Stimulated activated CD8-positive, alpha-beta memory T cell treated with anti-CD3 and anti-CD28 coated beads, Interleukin-4, amount 100 ng/mL, for 1 hour (primary cell): ENCODE data around the gene ARL2.
"Not testable (repeated sequence)": the region's sequence is repeated elsewhere in the genome, so short reads cannot be mapped to it uniquely, and the experiment has no call there.

Source experiments
- DNase-seq, 2 donors: peaks; one replicate each; pipeline ENCODE4 v3.0.0-alpha.2; 2020; ENCODE audit warnings: low read depth in 2 of 2, low spot score in 1 of 2

Gene ARL2

DNA sequence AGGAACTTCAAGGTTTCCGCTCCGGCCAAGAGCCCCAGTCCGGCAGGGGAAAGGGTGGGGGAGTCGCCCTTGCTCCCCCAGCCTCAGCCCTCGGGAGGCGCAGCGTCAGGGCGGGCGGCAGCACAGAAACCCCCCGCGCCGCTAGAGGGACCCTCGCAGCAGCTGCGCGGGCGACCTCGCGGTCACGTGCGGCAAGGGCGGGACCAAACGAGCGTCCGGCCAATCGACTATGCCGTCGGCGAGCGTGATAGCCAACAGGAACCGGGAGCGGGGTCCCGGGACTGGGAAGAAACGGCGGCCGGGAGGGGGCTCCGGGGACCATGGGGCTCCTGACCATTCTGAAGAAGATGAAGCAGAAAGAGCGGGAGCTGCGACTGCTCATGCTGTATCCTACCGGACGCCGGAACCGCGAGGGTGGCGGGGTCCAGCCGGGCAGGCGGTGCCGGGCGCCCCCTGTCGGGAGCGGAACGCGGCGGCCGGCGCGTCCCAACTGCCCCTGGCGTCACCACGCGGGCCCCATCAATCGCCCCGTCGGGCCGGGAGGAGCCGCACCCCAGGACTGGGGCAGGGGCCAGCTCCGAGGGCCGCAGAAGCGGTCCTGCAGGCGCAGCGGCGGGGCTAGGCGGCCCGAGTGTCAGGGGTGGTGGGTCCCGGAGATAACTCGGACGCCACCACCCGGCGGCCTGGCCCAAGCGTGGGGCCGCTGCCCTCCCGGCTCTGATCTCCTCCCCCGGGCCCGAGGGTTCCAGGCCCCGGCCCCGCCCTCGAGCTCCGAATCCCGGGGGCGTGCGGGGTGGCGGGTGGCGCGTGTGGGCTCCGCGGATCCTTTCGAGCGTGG is at the start of gene ARL2:
Gene ARL2 (plus strand): TSS at position 273 of the 838 bp plus-strand sequence. CDS start 48 bp downstream, at position 321.
- DNase-seq = peak; percentile 69 to 75

DNA sequence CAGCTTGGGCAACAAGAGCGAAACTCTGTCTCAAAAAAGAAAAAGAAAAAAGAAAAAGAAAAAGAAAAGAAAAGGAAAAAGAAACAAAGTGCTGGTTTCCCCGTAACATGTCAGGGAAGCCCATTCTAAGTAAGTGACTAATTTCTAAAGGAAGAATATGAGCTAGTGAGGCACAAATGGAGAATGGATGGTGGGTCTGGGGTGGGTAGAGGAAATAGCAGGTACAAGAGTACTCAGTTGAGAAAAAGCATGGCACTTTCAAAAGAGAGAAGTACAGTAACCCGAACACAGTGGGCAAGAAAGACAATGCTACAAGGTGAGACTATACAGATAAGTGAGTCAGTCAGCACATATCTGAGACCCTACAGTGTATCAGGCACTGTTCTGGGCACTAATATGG is 46.6 kb upstream of the ARL2 start:
- DNase-seq = no peak

DNA sequence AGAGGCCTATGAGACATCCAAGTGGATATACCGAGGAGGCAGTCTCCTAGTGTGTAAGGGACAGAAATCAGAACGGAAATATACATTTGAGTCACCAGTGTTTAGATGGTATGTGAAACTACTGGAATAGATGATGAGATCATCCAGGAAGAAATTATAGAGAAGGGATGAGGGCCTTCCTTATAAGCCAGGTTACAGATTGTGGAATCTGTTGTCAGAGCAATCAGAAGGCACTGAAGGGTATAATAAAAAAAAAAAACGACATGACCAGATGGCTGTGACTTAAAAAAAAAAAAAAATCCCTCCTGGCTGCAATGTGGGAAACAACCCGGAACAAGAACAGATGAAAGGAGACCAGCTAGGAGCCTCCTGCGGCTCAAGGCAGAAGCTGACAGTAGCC is 44.8 kb upstream of the ARL2 start:
- no peak for DNase-seq

DNA sequence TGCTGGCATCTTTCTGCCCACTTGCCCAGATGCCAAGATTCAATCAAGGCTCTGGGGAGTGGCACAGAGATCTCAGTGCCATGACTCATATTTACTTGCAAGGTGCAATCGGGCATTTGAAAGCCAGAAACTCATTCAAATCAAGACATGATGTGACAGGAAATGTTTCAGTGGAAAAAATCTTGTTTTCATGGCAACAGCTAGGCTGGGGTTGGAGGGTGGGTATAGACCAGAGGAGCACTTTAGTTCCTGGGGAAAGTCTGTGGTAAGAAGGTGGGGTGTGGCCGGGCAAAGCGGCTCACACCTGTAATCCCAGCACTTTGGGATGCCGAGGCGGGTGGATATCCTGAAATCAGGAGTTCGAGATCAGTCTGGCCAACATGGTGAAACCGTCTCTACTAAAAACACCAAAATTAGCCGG is 43.2 kb upstream of the ARL2 start:
- no peak for DNase-seq

DNA sequence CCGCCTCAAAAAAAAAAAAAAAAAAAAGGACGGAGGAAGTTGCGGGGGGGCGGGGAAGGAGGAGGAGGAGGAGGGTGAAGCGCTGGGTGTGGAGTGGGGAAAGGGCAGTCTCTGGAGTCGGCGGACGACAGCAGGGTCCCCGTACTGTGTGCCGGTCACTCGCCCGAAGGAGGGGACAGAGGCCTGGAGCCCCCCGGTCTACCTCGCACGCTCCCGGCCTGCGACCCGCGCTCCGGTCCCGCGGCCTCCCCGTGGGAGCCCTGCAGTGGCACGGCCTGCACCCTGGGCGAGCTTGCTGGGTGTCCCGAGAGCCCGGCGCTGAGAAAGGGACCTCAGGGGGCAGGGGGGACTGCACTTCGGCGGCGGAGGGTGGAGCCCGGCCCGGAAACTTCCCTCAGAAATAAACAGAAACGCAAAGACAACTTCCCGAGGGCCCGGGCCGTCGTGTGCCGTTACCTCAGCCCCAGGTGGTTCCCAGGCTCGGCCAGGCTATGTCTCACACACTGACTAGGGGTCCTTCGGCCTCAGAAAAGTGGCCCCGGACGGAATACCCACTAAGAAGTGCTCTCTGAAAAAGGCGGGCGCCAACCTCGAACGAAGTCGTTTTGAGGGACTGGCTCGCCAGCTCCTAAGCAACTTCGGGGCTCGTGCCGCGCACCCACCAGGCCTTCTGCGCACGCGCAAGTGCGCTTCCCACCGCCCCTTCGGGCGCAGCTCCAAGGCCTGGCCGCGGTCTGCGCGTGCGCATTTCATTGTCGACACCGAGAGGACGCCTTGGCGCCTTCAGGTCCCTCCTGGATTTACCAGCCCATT is 42.3 kb upstream of the ARL2 start, which contains the start of gene MAJIN:
Gene MAJIN (minus strand): TSS at position 688 of the 813 bp plus-strand sequence. CDS start 12,703 bp downstream, outside the sequence.
- DNase-seq = peak; percentile 50 to 82

DNA sequence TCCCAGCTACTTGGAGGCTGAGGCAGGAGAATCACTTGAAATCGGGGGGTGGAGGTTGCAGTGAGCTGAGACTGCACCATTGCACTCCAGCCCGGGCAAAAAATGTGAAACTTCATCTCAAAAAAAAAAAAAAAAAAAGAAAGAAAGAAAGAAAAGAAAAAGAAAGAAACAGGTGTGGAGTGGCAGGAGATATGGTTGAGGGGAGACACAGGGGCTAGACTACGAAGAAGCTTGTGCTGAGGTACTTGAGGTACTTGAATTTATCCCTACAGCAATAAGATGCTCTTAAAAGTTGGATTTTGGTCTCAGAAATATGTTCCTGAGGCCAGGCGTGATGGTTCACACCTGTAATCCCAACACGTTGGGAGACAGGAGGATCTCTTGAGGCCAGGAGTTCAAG is 39.8 kb upstream of the ARL2 start:
- DNase-seq = no peak

DNA sequence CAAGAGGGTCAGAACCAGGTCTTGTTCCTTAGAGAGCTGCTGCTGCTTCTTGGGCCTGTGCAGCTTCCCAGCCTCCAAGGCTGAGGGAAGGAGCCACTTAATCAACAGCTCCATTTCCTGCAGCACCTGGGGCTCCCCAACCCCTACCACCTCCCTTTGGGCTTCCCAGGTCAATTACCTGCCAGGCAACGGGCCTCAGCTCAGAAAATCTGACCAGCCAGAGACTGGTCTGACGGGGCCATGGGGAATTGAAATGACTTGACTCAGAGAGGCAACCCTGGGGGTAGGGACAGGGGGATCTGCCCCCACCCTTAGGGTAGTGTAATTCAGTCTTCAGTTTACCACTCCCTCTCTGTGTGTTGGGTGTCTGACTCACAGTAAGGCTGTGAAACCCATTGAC is 37.3 kb upstream of the ARL2 start:
- DNase-seq = no peak

DNA sequence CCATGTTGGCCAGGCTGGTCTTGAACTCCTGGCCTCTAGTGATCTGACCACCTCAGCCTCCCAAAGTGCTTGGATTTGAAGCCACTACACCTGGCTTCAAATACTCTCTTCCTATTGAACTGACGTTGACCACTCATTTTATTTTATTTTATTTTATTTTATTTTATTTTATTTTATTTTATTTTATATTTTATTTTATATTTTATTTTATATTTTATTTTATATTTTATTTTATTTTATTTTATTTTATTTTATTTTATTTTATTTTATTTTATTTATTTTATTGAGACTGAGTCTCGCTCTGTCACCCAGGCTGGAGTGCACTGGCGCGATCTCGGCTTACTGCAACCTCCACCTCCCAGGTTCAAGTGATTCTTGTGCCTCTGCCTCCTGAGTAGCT is 30.6 kb upstream of the ARL2 start:
- not testable (repeated sequence) for DNase-seq

DNA sequence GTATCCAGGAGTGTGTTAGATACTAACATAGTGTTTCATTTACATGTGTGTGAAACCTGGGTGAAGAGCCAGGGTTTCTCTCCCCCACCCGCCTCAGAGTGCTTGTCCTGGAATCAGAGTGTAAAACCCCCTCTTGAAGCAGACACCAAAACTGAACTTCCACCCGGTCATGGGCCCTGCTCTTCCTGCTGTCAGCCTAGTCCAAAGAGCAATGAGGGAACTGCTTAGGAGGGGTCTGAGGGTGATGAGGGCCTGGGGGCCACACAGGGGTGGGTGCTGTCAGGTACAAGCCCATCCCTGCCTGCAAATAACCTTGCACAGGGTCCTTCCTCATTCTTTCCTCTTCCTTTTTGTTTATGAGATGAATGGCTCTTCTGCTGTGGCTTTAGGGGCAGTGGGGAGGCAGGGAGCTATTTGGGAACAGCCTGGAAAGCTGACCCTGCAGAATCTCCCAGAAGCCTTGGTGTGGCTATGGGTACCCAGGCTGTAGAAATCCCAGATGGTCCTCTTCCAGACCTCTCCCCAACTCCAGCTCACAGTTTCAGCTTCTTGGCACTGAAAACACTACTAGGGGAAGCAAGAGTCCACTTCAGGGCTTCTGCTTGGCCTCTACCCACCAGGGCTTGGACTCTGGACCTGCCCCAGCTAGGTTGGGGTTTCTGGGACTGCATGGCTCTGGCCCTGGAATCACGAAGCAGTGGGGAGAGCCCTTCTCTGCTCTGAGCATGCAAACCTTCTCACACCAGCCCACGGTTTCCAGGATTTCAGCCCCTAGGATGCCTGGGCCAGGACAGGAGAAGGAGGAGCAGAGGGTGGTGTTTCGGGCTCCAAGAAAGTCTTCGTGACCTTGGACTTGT is 25.7 kb upstream of the ARL2 start:
- DNase-seq = no peak

DNA sequence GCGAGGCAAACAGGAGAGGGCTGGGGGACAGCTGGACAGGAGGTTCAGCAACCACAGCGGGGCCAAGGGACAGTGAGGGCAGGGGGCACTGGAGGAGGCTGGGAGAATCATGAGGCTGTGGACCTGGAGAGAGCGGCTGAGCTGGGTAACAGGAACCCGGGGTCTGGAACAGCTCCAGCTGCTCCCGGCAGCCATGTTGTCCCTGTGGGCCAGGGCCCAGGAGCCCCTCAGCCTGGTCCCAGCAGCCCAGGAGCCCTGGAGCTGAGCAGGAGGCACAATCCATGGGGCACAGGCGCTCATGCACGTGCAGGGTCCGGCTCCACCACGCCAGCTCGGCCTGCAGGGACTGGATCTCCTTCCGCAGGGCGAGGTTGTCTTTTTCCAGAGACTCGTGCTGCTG is 24.5 kb upstream of the ARL2 start:
- no peak for DNase-seq

DNA sequence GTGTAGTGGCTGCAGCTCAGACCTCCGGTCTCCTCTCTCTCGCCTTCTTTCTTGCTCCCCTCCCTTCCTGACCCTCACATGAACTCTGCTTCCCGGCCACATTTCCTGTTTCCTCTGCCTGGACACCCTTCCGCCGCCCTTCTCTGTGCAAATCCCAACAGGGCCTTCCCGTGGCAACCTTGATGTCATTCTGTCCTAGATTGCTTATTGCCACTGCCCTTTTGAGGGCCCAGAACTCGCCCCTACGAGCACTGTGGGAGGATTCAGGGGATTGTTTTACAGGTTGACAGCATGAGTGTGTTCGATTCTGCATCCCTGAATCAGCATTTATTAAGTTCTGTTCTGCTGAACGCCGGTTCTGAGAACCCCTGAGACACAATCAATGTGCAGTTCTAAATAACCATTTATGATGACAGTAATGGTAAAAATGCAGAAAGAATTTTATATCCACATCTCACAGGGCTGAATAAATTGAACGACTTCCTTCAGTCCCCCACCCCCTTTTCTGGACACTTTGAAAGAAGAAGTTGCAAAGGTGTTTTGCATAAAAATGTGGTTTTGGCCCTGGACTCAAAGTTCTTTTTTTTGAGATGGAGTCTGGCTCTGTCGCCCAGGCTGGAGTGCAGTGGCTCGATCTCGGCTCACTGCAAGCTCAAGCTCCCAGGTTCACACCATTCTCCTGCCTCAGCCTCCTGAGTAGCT is 23.6 kb upstream of the ARL2 start:
- DNase-seq = no peak

DNA sequence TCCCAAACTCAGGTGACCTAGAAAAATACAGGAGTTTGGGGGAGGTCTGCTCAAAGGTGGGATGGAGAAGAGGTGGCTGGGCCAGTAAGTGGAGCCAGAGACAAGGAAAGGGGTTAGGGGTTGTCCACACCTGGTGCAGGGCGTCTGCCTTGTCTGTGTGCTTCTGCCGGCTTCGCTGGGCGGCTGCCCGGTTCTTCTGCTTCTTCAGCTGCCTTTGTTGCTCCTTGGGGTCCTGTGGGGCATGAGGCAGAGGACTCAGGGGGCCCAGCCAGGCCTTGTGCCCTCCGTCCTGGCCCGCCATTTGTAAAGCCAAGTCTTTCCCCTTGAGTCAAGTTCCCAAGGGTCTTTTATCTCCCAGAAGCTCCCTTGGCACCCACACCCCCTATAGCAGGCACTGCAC is 19.6 kb upstream of the ARL2 start:
- no peak for DNase-seq

DNA sequence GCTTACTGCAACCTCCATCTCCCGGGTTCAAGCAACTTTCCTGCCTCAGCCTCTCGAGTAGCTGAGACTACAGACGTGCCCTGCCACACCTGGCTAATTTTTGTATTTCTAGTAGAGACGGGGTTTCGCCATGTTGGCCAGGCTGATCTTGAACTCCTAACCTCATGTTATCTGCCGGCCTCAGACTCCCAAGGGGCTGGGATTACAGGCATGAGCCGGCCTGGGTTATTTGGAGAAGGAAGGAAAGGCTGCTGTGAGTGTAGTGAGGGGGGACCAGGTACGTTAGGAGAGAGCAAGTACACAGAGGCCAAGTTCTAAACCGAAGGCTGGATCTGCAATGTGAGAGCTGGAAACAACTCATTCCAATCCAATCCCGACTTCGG is 17.6 kb upstream of the ARL2 start:
- DNase-seq = no peak

DNA sequence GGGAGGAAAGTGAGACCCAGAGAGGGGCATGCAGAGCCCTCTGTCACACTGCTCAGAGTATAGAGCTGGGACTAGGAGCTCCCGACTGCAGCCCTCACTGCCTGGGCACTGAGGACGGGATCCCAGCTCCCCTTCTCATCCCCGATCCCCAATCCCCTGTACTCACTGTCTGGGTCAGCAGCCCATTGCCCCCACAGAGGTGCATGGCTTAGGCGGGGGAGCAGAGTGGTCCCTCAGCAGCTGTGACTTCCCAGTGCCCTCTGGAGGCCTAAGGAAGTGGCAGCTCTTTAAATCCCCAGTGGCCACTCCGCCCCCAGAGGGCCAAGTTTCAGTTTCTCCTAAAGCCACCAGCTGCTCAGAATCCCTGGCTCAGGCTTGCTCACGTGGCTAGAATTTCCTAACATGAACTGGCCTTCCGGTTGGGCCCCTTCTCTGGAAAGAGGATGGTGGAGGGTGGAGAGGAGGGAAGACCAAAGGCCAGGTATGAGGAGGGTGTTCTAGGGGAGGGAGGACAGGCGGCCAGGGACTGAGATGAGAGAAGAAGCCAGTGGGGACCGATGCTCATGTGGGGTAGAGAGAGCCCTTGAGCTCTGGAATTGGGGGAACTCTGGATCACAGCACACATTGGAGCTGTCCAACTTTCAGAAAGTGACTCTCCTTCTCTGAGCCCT is 17.1 kb upstream of the ARL2 start, which contains the start of gene BATF2:
Gene BATF2 (minus strand): TSS at position 262 of the 671 bp plus-strand sequence. CDS start 57 bp downstream, at position 205.
- no peak for DNase-seq

DNA sequence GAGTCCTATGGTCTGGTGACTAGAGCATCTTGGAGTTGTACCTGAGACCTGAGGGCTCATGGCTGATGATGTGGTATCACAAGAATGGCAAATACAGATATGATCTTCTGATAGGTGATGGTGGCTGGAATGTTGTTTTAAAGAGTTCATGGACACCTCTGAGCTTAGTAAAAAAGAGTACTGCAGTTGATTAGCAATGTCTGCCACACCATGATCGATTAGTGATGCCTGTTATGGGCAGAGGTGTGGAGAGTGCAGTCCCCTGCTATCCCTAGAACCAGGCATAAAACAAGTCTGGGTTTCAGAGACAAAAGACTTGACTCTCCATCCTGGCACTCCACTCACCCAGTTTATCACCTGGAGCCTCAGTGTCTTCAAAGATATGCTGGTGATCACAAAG is 15.8 kb upstream of the ARL2 start:
- DNase-seq = no peak

DNA sequence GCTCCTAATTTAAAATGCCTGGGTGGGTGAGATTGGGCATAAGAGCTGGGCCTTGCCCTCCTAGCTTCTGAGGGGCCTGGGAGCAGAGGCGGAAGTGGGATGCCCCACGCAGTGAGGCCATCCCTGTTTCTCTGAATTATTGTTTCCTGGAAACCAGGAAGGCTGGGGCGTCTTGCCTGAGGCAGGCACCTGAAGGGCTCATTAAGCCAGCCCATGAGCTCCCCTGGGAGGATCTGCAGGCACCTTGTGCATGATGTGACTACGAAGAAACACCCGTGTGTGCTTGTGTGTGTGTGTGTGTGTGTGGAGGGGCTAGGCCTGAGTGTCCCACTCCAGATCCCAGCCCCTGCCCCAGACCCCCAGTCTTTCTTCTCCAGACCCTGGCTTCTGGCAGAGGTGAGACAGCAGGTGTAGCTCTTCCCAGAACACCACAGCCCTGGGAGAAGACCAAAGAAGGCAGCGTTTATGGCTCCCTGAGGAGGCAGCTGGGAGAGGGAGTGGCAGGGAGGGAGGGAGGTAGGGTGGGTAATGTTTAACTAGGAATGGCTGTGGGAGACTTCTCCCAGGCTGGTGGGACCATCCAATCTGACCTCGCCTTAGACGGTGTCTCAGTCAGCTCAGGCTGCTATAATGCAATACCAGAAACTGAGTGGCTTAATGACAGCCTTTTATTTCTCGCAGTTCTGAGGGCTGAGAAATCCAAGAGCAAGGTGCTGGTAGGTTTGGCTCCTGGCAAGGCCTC is 15.1 kb upstream of the ARL2 start:
- DNase-seq = no peak

DNA sequence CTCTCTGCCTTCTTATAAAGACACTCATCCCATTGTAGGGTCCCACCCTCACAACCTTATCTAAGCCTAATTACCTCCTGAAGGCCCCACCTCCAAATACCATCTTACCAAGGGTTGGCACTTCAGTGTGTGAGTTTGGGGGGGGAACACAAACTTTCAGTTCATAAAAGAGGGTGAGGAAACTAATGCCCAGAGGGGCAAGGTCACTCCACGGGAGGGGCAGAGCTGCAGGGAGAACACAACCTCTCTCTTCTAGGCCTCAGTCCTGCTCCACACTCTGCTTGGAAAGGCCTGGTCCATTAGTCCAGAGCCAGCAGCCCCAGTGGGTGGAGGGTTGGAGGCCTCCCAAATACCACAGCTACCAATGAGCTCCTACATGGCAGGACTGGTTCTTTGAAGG is 14.5 kb upstream of the ARL2 start:
- no peak for DNase-seq

DNA sequence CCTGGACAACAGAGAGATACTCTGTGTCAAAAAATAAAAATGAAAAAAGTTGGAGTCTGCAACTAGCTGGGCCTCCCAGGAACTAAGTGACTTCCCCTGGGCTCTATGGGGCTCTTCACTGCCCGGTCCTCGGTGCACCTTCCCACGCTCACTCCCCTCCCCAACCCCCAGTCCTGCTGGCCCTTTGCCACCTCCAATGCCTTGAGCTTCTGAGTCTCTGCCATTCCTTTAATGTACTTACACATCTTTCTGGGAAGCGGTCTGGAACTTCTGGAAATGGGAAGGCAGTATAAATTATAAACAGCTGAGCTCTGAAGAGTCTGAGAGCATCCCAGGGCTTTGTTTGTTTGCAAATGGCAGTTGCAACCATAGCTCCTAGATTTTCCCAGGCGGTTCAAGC is 11.3 kb upstream of the ARL2 start:
- no peak for DNase-seq

DNA sequence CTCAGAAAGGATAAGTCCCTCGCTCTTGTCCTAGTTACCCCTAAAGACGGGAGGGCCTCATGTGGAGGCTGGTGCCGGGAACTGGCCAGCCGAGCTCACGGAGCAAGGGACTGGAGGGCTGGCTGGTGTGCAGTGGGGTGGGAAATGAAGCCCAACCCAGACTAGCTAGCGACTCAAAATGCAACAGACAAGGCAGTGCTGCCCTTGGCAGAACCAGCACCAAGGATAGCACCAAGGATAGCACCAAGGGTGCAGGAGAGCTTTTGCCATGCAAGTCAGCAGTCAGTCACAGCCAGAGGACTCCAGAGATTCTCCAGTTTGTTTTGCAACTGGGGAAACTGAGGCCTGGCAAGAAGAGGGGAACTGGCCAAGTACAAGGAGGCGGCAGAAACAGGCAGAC is 10.7 kb upstream of the ARL2 start:
- DNase-seq = no peak
